Astrocyte (in vitro differentiated cells and primary cell): Measurements from ENCODE around the gene UBR4.

Experiments used
- EZH2 ChIP-seq: IDR thresholded peaks from 2 replicates; pipeline ENCODE4 v1.6.1; 2012; ENCODE audit warnings: mild to moderate bottlenecking, low read length, inconsistent platforms; ENCODE audit not compliant: insufficient read depth
- TF ChIP-seq, protein P1 (sequence below): IDR thresholded peaks from 2 replicates; pipeline ENCODE4 v1.5.1; 2011; ENCODE audit warnings: low read depth, mild to moderate bottlenecking, inconsistent platforms, low read length, moderate library complexity; ENCODE audit not compliant: insufficient read depth

DNA sequence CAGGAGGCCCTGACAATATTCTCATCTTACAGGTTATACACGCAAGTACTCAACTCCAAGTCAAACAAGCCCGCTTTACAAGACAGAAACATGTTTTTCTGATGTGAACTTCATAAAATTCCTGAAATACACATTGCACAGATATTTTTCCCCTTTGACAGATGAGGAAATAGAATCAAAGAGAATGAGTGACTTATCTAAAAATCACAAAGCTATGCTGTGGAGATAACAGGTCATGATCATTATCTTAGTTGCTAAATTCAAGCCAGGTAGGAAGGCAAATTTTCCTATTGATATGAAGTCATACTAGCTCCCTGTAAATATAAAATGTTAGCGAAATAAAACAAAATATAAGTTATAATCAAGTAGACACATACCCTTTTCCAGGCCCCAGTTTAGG lies 18.3 kb downstream of the UBR4 start:
- TF ChIP-seq, protein P1, sequence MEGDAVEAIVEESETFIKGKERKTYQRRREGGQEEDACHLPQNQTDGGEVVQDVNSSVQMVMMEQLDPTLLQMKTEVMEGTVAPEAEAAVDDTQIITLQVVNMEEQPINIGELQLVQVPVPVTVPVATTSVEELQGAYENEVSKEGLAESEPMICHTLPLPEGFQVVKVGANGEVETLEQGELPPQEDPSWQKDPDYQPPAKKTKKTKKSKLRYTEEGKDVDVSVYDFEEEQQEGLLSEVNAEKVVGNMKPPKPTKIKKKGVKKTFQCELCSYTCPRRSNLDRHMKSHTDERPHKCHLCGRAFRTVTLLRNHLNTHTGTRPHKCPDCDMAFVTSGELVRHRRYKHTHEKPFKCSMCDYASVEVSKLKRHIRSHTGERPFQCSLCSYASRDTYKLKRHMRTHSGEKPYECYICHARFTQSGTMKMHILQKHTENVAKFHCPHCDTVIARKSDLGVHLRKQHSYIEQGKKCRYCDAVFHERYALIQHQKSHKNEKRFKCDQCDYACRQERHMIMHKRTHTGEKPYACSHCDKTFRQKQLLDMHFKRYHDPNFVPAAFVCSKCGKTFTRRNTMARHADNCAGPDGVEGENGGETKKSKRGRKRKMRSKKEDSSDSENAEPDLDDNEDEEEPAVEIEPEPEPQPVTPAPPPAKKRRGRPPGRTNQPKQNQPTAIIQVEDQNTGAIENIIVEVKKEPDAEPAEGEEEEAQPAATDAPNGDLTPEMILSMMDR = no peak
- no peak for TF ChIP-seq EZH2
